Embryonic facial prominence (tissue), 1 donor: ENCODE measurements around the gene DLGAP1.

Source experiments
- DNase-seq: peaks from one replicate; pipeline ENCODE4 v3.0.0-alpha.2; 2016; ENCODE audit errors: extremely low spot score

DLGAP1 gene

DNA sequence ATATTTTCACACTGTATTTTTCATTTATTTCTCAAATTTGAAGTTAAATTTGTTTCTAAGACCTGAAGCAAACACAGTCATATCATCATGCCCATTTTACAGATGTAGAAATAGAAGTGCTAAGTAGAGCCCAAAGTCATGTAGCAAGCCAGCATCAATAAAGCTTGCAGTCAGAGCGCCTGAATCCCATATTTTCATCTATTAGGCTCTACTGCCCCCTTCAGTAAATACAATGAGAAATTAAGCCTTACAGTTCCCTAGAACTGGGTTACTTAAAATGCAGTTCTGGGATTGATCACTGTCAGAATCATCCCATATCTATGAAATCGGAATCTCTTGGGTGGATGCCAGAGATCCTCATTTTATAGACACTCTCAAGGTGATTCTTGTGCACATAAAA is 585.3 kb downstream of the DLGAP1 start:
- DNase-seq = no peak

DNA sequence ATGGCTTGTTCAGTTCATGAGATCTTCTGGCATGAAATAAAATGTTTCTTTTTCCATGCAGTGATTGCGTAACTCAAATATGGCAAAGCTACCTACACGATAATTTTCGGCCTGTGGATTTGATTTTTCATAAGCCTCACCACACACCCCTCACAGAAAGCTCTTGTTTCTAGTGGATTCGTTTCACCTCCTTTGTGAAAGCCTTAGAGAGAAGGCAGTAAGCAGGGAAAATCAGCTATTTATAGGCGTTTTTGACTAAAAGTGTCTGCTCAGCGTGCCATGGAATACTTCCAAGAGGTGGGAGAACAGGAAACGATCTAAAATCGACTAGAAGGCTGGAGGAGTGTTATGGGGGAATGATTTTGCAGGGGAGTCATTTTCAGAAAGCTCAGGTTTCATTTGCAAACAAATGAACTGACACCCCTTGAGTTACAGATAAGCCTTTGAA is 587.2 kb downstream of the DLGAP1 start:
- DNase-seq = peak; percentile 11

DNA sequence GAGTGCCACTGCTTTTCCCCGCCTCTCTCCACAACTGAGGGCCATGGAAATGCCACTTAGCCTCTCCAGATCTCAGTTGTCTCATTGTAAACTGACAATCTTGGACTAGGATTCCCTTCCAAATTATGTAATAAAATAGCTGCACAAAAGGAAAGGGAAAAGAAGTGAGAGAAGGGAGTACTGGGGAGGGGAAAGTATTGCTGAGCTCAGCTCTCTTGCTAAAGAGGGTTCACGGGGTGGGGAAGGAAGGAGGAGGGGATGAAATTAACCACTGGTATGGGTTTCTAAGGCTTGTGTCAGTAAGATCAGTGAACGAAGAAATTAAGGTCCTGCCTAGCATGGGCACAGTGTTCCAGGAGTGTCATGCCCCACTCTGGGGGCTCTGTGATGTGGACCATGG is 587.9 kb downstream of the DLGAP1 start:
- DNase-seq = no peak

- DNase-seq = no peak
Observed at GRCh38 chr18:3864669-3865298, 590.3 kb downstream of the DLGAP1 start.

DNA sequence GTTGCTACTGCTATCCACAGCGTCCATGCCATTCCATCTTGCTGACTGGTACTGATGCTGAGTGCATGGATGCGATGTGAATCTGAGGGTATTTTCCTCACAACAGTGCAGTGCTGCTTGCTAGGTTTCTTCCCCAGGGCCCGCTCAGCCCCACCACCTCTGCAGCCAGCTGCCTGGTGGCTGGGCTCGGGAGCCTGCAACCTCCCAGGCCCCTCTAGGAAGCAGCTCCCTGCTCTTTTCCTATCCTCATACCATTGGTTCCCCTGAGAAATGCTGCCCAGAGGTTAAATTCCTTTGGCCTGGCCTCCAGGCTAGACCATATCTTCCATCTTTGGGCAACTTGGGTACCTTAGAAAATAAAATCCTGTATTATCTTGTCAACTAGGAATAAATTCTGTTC is 591.5 kb downstream of the DLGAP1 start:
- DNase-seq = no peak

DNA sequence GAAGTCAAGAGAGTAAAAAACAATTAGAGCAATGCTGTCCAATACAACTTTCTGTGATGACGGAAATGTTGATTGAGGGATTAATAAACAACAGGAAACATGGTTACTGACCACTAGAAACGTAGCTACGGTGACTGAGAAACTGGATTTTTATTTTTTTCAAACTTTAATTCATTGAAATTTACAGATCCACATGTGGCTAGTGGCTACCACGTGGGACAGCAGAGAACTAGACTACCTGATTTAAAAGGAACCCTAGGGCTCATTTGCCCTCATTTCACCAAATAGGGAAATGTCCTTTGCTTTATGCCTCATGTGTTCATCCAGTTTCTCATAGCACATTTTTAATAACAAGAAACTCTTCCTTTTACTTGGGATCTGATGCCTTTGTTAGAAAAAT is 592.1 kb downstream of the DLGAP1 start:
- no peak for DNase-seq

DNA sequence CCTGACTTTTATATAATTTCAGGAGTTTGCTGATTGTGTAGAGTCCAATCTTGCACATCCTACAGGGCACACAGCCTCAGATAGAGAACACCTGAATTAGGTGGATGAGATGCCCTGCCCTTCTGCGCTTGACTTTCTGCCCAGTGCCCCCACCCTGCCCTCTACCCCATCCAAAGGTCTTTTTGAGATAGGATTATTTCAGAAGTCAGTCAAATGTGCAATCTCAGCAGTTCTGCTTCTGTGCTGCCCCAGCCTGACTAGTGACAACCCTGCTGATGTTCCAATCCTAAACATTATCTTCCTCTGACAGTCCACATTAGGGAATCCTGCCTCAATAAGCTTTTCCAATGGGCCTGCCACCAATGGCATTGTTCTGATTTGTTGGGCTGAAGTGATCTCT is 593.6 kb downstream of the DLGAP1 start:
- no peak for DNase-seq

- DNase-seq = no peak
Observed at GRCh38 chr18:3857544-3857943, 597.6 kb downstream of the DLGAP1 start.

GRCh38 chr18:3855966-3856365 is 599.1 kb downstream of the DLGAP1 start:
- no peak for DNase-seq

DNA sequence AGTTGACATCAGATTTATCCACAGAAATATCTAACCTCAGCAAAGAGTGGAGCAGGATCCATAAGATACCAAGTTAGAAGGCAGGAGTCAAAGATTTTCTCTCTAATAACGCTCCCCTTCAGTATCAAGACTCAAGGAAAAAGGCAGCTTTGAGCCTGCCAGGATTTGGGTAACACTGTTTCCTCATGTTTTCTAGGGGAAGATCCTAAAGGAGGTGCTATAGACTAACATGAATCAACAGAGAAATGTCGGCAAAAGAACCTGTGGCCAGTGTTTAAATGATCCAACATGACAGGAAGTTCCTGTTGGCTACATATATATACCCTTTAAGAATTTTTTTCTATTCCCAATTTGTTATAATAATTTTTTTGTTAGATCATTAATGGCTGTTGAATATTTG is 602.8 kb downstream of the DLGAP1 start:
- no peak for DNase-seq

DNA sequence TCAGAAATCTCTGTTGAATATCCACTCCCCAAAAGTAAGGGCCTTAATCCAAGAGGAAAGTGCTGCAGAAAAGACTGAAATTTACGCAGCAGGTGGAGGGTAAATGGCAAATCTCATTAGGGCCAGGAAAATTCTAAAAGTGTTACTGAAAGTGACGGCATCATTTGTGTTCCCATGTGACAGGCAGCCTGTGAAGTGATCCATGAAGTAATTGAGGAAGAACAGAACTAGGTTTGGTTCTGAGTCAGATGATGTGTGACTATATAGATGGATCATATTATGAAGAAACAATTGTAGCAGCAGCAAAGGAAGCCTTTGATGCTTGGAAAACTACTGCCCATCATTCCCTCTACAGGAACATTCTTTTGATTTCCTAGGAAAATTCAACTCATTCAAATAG is 603.9 kb downstream of the DLGAP1 start:
- no peak for DNase-seq

- DNase-seq = no peak
Observed at GRCh38 chr18:3848316-3848715, 606.8 kb downstream of the DLGAP1 start.

DNA sequence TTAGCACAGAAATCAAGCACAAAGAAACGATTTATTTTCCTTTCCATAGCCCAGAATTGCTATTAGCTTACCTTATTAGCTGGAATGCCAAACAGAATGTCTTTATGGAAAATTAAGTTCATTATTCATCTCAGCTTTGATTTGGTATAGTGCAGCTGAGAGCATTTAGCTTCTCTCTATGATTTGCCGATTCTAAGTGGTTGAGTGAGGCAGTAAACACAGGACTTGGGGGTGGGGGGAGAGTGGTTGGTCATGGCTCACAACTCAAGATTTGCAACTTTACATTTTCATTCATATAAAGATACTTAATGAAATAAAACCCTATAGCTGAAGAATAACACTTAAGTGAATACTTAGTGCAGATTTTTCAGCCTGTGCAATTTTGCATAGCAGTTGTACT is 609.9 kb downstream of the DLGAP1 start:
- no peak for DNase-seq

GRCh38 chr18:3842844-3843243 is 612.3 kb downstream of the DLGAP1 start:
- no peak for DNase-seq

DNA sequence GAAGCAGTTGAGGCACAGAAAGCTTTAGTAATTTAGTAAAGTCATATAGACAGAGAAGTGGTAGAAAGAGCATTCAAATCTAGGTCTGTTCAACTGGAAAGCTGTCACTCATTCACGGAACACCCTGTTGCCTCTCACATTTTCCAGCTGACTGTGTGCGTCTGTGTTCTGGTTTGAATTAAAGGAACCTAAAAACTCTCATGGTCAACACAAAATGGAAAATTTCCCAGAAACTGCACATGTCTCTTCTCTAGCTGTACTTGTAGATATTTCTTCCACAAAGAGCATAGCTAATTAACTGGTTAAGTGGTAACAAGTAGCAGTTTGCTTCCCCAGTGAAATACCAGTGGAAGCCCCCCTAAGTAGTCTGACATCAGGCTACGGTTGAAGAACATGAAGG is 614.3 kb downstream of the DLGAP1 start:
- peak; percentile 27 for DNase-seq

- DNase-seq = no peak
Observed at GRCh38 chr18:3839581-3839981, 615.5 kb downstream of the DLGAP1 start.

DNA sequence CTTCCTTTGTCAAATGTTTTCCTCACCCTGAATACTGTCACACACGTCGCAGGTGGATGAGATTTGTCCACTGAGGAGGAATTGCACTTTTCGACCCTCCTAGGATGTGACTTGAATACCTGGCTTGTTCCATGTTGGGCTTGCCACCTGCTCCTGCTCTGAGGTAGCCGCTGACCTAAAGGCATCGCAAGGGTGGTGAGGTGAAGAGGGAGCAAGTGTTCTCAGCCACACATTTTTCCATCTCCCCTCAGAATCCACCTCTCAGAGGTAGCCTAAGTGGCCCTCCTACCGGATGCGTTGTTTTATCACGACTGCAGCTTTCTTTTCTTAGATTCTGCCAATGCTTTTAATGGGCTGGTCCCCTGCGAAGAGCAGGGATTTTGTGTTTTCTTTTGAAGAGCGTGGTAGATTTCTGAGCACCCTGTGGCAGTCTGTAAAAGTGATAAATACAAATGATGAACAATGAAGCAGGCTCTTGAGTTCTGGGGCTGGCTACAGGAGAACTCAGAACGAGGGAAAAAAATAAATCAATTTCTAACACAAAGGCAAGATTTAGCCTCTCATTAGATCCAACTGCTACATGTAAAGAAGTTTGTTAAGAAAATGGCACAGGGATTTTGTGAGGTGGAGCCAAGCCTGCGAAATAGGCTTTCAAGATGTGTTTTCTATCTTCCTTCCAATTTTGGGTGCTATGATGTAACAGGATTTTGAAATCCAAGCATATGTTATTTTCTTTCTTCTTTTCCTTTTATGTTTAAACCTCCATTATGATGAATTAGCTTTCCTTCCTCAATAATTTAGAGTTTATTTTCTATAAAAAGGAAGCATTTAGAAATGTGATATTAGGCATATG is 618.4 kb downstream of the DLGAP1 start:
- no peak for DNase-seq

DNA sequence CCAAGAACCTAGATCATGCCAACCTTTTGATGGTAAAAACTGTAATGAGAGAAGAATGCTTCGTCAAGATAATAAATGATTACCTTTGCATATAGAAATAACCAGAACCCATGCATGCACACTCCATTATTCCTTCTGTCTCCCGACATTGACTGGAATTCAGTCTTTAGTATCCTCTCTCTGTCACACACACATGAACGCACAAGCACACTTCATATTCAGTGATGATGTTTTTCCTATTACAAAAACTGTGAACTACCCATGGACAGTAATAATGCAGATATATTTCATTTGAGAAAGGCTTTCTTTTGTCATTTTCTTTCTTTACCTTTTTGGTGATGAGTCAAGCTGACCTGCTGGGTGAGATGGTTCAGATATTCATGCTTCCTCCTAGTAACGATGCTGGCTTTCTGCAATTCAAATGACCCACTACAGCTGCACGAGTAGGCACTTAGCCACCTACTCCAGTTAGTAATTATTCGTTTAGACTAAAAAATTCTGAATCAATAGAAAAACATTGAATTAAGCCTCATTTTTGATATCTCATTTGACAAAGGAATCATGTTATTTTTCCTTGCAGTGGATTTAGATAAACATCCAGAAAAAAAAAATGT is 623.0 kb downstream of the DLGAP1 start:
- no peak for DNase-seq

DNA sequence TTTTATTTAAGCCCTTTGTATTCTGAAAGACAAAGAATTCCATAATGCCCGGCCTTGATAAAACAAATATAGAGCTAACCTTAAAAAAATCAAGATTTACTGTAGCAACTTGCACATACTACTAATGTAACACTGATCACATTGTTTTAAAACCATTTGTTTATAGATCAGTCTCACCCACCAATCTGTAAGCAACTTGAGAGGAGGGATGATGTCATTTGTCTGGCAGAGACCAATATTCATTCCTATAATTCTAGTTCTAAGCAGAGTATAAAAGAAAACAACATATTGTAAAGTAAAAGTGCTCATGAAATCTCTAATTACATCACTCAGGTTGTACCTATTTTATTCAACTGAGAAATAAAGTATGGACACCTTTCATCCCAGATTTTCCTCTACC is 624.5 kb downstream of the DLGAP1 start:
- DNase-seq = no peak

DNA sequence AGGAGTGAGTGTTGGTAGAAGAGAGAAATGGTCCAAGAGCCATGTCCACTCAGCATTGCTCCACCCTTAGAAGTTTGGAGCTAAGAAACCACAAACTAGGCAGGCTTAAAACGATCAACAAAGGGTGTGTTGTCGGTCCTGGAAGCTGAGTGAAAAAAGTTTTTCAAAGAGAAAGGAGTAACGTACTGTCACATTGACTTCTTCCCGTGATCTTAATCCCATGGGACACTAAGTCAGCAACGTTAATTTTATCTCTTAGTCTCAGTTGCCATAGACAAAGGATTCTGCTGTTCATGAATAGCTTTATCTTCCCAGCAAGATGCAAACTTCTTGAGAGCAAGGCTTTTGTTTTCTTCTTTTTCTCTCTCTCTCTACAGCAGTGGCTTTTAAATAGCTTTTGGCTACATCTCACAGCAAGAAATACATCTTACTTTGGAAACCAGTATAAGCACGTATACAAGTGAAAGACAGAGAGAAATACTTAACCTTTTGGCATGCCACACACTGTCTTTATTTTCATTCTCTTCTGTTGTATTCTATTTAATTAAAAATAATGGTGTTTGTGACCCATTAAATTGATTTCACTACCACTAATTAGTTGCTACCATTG is 627.8 kb downstream of the DLGAP1 start:
- DNase-seq = no peak

- no peak for DNase-seq
Observed at GRCh38 chr18:3826021-3826420, 629.1 kb downstream of the DLGAP1 start.

- no peak for DNase-seq
Observed at GRCh38 chr18:3824101-3824500, 631.0 kb downstream of the DLGAP1 start.

GRCh38 chr18:3823073-3823472 is 632.0 kb downstream of the DLGAP1 start:
- DNase-seq = no peak
